HUES64 (cell line): ENCODE results near the gene PRKAG2.

Source experiments
- H3K27ac ChIP-seq: 2 replicates; pipeline ENCODE4 v1.7.0; 2013; ENCODE audit warnings: low read depth, low read length, inconsistent platforms
- H3K27me3 ChIP-seq: 2 replicates; pipeline ENCODE4 v1.6.1; 2013; ENCODE audit warnings: mild to moderate bottlenecking, low read length; ENCODE audit not compliant: insufficient read depth
- H3K36me3 ChIP-seq: 2 replicates; pipeline ENCODE4 v1.6.1; 2013; ENCODE audit warnings: mild to moderate bottlenecking, low read length; ENCODE audit not compliant: insufficient read depth
- H3K4me1 ChIP-seq: 2 replicates; pipeline ENCODE4 v1.6.1; 2013; ENCODE audit warnings: mild to moderate bottlenecking, low read length, moderate library complexity; ENCODE audit not compliant: insufficient read depth
- H3K4me3 ChIP-seq: 2 replicates; pipeline ENCODE4 v1.5.1; 2013; ENCODE audit warnings: mild to moderate bottlenecking, low read length, moderate library complexity
- H3K9ac ChIP-seq: 2 replicates; pipeline ENCODE4 v1.6.1; 2013; ENCODE audit warnings: mild to moderate bottlenecking, low read depth, low read length
- H3K9me3 ChIP-seq: 2 replicates; pipeline ENCODE4 v1.6.1; 2013; ENCODE audit warnings: low read depth, low read length; ENCODE audit not compliant: insufficient read depth
- WGBS: fragments of 150-250, 120-280 bp; methylation state at CpG from one replicate; pipeline ENCODE4 v1.1.7; 2013; ENCODE audit warnings: missing lambda C conversion rate; 5-methylcytosine and 5-hydroxymethylcytosine counted together

Gene PRKAG2

GRCh38 chr7:151793531-151793951, 83.4 kb downstream of the PRKAG2 start:
- Histone ChIP-seq H3K27ac (no peak overlapping the region), H3K4me3 (no peak overlapping the region), H3K9ac (no peak overlapping the region), H3K4me1 (peaks cover 8% of the 10 kb centered on the region; the same call in 1 of the 2 replicates), H3K36me3 (no peaks in the 10 kb centered on the region), H3K27me3 (no peaks in the 10 kb centered on the region; the same call in 1 of the 2 replicates), H3K9me3 (no peaks in the 10 kb centered on the region)
- 95% methylated on average over 14 of the region's 14 CpGs for WGBS

- H3K4me3 ChIP-seq: no peak overlapping the region
- no peaks in the 10 kb centered on the region; the same call in 1 of the 2 replicates for H3K27me3 ChIP-seq
- H3K36me3 ChIP-seq: no peaks in the 10 kb centered on the region
- peaks cover 8% of the 10 kb centered on the region; the same call in 1 of the 2 replicates for H3K4me1 ChIP-seq
- WGBS: 70% methylated on average over 16 of the region's 16 CpGs
- no peak overlapping the region for H3K9ac ChIP-seq
- H3K9me3 ChIP-seq: no peaks in the 10 kb centered on the region
- no peak overlapping the region for H3K27ac ChIP-seq
Measured at GRCh38 chr7:151792636-151793035, 84.3 kb downstream of the PRKAG2 start.

- Histone ChIP-seq H3K9me3 (no peaks in the 10 kb centered on the region), H3K36me3 (no peaks in the 10 kb centered on the region), H3K9ac (no peak overlapping the region), H3K27me3 (no peaks in the 10 kb centered on the region; the same call in 1 of the 2 replicates), H3K4me1 (peaks cover 8% of the 10 kb centered on the region; the same call in 1 of the 2 replicates), H3K4me3 (no peak overlapping the region), H3K27ac (no peak overlapping the region)
- 93% methylated on average over 2 of the region's 2 CpGs for WGBS
Measured at GRCh38 chr7:151792086-151792485, 84.8 kb downstream of the PRKAG2 start.

- no peak overlapping the region for H3K4me3 ChIP-seq
- H3K9ac ChIP-seq: no peak overlapping the region
- WGBS: 92% methylated on average over 19 of the region's 19 CpGs
- no peaks in the 10 kb centered on the region for H3K36me3 ChIP-seq
- H3K4me1 ChIP-seq: peaks cover 8% of the 10 kb centered on the region; the same call in 1 of the 2 replicates
- H3K27ac ChIP-seq: no peak overlapping the region
- H3K9me3 ChIP-seq: no peaks in the 10 kb centered on the region
- H3K27me3 ChIP-seq: no peaks in the 10 kb centered on the region; the same call in 1 of the 2 replicates
Measured at GRCh38 chr7:151790830-151791620, 85.9 kb downstream of the PRKAG2 start.

DNA sequence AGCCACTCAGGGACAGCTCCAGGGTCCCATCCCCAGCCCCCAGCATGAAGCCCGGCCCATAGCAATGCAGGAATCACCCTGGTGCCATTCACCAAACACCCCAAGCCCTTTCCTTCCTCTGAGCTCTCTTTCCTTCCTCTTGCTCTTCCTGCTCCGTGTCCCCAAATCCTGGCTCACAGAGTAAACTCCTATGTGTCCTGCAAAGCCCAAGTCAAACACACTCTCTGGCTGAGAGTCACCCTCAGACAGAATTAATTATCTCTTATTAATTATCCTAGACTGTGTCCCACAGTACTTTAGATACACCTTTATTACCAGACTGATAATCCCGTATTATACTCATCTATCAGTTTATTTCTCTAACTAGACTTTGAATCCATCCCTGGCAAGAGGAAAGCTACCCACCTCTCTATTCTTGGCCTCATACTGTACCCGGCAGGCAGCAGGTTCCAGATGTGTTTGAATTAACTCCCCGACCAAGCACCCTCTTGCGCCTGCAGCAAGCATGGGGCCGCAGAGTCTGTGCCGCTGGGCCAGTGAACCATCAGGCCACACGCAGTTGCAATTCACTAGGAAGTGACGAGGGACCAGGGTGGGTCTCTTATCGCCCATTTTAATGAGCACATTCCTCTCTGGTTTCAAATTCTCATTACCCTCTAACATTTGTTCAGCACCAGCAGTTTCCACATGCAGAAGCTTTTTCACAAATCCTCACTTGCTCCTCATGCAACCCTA, 86.7 kb downstream of the PRKAG2 start:
- Histone ChIP-seq H3K9me3 (no peaks in the 10 kb centered on the region), H3K4me1 (peaks cover 8% of the 10 kb centered on the region; the same call in 1 of the 2 replicates), H3K27me3 (no peaks in the 10 kb centered on the region; the same call in 1 of the 2 replicates), H3K36me3 (no peaks in the 10 kb centered on the region), H3K27ac (no peak overlapping the region), H3K9ac (no peak overlapping the region), H3K4me3 (no peak overlapping the region)
- WGBS: 93% methylated on average over 11 of the region's 11 CpGs

DNA sequence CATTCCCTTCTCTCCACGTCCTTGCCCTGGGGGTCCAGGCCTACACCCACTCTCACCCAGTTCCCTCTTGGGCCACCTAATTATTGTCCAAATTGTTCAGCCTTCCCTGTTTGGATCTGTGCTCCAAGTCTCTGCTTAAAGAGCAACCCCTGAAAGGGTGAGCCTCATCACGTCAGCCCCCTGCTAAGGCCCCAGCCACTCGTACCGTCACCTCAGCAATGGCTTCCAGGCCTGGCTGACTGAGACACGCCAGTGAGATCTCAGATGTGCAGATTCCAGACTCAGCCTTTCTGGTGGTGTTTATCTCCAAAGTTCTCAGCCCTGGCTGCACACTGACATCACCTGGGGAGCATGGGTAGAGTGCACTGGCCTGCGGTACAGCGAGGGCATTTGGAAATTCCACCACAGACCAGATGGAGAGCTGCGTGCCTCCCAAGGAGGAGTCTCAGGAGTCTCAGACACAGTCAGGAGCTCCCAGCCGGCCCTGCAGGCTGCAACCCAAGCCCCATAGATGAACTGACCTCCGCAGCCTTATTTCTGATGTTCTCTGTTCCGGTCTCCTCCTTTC, 87.5 kb downstream of the PRKAG2 start:
- no peak overlapping the region for H3K27ac ChIP-seq
- H3K4me3 ChIP-seq: no peak overlapping the region
- no peaks in the 10 kb centered on the region for H3K36me3 ChIP-seq
- no peak overlapping the region for H3K9ac ChIP-seq
- no peaks in the 10 kb centered on the region; the same call in 1 of the 2 replicates for H3K27me3 ChIP-seq
- 94% methylated on average over 11 of the region's 11 CpGs for WGBS
- no peaks in the 10 kb centered on the region for H3K9me3 ChIP-seq
- peaks cover 5% of the 10 kb centered on the region; the same call in 1 of the 2 replicates for H3K4me1 ChIP-seq

DNA sequence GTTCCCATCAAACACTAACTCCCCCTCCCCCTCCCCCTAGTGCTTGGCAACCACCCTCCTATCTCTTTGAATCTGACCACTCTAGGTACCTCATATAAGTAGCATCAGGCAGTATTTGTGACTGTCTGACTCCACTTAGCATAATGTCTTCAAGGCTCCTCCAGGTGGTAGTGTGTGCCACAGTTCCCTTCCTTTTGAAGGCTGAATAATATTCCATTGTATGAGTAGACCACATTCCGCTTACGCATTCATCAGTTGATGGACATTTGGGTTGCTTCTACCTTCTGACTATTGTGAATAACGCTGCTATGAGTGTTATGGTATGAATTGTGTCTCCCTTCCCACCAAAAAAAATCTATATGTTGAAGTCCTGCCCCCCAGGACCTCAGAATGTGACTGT, 89.6 kb downstream of the PRKAG2 start:
- 100% methylated on average over 2 of the region's 3 CpGs for WGBS
- H3K4me3 ChIP-seq: no peak overlapping the region
- peaks cover 13% of the 10 kb centered on the region for H3K27me3 ChIP-seq
- no peaks in the 10 kb centered on the region for H3K36me3 ChIP-seq
- no peak overlapping the region for H3K9ac ChIP-seq
- H3K27ac ChIP-seq: no peak overlapping the region
- H3K9me3 ChIP-seq: no peaks in the 10 kb centered on the region
- H3K4me1 ChIP-seq: no peaks in the 10 kb centered on the region; the same call in 1 of the 2 replicates

DNA sequence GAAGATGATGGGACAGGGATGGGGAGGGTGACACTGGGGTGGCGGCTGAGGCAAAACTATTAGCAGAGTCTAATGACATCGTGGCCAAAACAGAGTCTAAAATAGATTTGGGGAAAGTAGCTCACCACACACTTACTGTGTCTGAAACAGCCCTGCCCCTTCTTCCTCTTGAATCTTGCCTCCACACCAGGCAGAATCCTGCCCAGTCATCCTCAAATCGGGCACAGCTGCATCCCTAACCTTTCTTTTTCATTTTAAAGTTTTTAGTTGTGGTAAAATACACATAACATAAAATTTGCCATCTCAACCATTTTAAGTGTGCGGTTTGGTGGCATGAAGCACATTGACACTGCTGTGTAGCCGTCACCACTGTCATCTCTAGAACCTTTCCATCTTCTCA, 90.0 kb downstream of the PRKAG2 start:
- Histone ChIP-seq H3K27ac (no peak overlapping the region), H3K9ac (no peak overlapping the region), H3K4me3 (no peak overlapping the region), H3K4me1 (no peaks in the 10 kb centered on the region), H3K36me3 (no peaks in the 10 kb centered on the region), H3K27me3 (peaks cover 14% of the 10 kb centered on the region), H3K9me3 (no peaks in the 10 kb centered on the region)
- WGBS: 89% methylated on average over 5 of the region's 5 CpGs

- WGBS: 96% methylated on average over 19 of the region's 19 CpGs
- no peak overlapping the region for H3K4me3 ChIP-seq
Measured at GRCh38 chr7:151786241-151786640, 90.7 kb downstream of the PRKAG2 start.

GRCh38 chr7:151785681-151785965, 91.3 kb downstream of the PRKAG2 start:
- Histone ChIP-seq H3K36me3 (no peaks in the 10 kb centered on the region), H3K4me3 (no peak overlapping the region), H3K27ac (no peak overlapping the region), H3K27me3 (peaks cover 14% of the 10 kb centered on the region), H3K9me3 (no peaks in the 10 kb centered on the region), H3K9ac (no peak overlapping the region), H3K4me1 (no peaks in the 10 kb centered on the region)
- WGBS: 93% methylated on average over 7 of the region's 7 CpGs

More at GRCh38 chr7:151786241-151786640, 90.7 kb downstream of the PRKAG2 start:
- no peaks in the 10 kb centered on the region for H3K9me3 ChIP-seq
- H3K27me3 ChIP-seq: peaks cover 14% of the 10 kb centered on the region
- no peaks in the 10 kb centered on the region for H3K4me1 ChIP-seq
- no peak overlapping the region for H3K9ac ChIP-seq
- H3K36me3 ChIP-seq: no peaks in the 10 kb centered on the region
- no peak overlapping the region for H3K27ac ChIP-seq
